Fibroblast of pulmonary artery (primary cell): Measurements from ENCODE around the gene C7.
"Not testable (repeated sequence)": the region's sequence is repeated elsewhere in the genome, so short reads cannot be mapped to it uniquely, and the experiment has no call there.

ENCODE experiments used
- DNase-seq: peaks from one replicate; pipeline ENCODE4 v3.0.0-alpha.2; 2010; ENCODE audit warnings: low read depth
- H3K4me3 ChIP-seq: replicated peaks from 2 replicates; pipeline ENCODE4 v1.5.1; 2011; ENCODE audit warnings: low read depth, mild to moderate bottlenecking, control low read depth, low read length, moderate library complexity
- CTCF ChIP-seq: IDR thresholded peaks from 2 replicates; pipeline ENCODE4 v1.5.1; 2011; ENCODE audit warnings: mild to moderate bottlenecking, control low read depth, low read length, inconsistent platforms; ENCODE audit errors: missing control alignments

C7 gene

GRCh38 chr5:40909264-40909663 is at the start of gene C7:
TSS of gene C7 (plus strand) at chr5:40909497. CDS start at chr5:40909611, 114 bp downstream.
- peak within 1 kb of the TSS; percentile 67 for H3K4me3 ChIP-seq
- DNase-seq, result peak; percentile 87
- no peak for TF ChIP-seq CTCF

GRCh38 chr5:40860711-40861110 is 48.6 kb upstream of the C7 start:
- DNase-seq, result peak; percentile 4
- no peak overlapping the region for H3K4me3 ChIP-seq
- TF ChIP-seq CTCF, result no peak

- H3K4me3 ChIP-seq, DNase-seq: not testable (repeated sequence)
Measured at GRCh38 chr5:40865004-40865403, 44.3 kb upstream of the C7 start.

- TF ChIP-seq CTCF, result no peak
- DNase-seq, result no peak
- H3K4me3 ChIP-seq, result no peak overlapping the region
Measured at GRCh38 chr5:40866844-40867243, 42.5 kb upstream of the C7 start.

GRCh38 chr5:40869384-40869783 is 39.9 kb upstream of the C7 start:
- DNase-seq, result no peak
- H3K4me3 ChIP-seq, result no peak overlapping the region
- TF ChIP-seq CTCF, result no peak

GRCh38 chr5:40871177-40871576 is 38.1 kb upstream of the C7 start:
- no peak for TF ChIP-seq CTCF
- DNase-seq, result peak; percentile 7
- no peak overlapping the region for H3K4me3 ChIP-seq

GRCh38 chr5:40872253-40872652 is 37.0 kb upstream of the C7 start:
- not testable (repeated sequence) for DNase-seq, H3K4me3 ChIP-seq

- no peak for TF ChIP-seq CTCF
- DNase-seq, result no peak
- no peak overlapping the region for H3K4me3 ChIP-seq
Measured at GRCh38 chr5:40873286-40873880, 35.9 kb upstream of the C7 start.
